GM19023 (cell line): ENCODE results near the gene ALG6.
"Not testable (repeated sequence)": the region's sequence is repeated elsewhere in the genome, so short reads cannot be mapped to it uniquely, and the experiment has no call there.

Source experiments
- ATAC-seq: cut with Tn5 transposase; IDR thresholded peaks from one replicate; pipeline ENCODE4 v1.9.1; 2021; ENCODE audit warnings: mild to moderate bottlenecking, moderate library complexity; ENCODE audit not compliant: unreplicated experiment

ALG6 gene

GRCh38 chr1:63411066-63411465 is 43.6 kb downstream of the ALG6 start:
- ATAC-seq, result no peak

- no peak for ATAC-seq
Observed at GRCh38 chr1:63413394-63413793, 46.0 kb downstream of the ALG6 start.

DNA sequence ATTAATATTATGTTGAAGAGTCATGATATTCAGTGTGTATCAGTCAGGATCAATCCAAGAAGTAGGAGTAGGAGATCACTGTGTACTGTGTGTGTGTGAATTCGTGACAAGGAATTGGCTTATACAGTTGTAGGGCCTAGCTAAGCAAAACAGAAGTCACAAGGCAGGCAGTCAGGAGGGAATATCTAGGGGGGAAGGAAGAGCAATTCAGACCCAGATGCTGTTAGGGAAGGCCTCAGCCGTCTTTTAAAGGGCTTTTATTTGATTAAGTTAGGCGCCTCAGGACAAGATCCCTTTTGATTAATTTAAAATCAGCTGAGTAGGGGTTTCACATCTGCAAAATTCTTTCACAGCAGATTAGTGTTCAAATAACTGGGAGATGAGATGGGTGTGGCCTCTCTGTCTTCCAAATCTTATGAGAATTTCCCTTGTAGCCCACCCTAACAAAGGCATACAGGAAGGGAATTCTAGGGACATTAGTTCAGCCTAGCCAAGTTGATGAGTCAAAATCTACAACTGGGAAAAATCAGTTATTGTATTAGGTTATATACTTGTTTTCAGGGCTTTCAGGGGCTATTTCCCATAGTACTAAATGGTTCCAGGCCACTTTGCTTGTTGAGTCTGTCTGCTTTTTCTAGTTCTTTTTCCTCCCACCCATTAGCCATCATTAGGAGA is 47.4 kb downstream of the ALG6 start:
- no peak for ATAC-seq

GRCh38 chr1:63418101-63418500 is 50.7 kb downstream of the ALG6 start:
- no peak for ATAC-seq

GRCh38 chr1:63420746-63421145 is 53.3 kb downstream of the ALG6 start:
- not testable (repeated sequence) for ATAC-seq

GRCh38 chr1:63423649-63424048 is 56.2 kb downstream of the ALG6 start:
- no peak for ATAC-seq

DNA sequence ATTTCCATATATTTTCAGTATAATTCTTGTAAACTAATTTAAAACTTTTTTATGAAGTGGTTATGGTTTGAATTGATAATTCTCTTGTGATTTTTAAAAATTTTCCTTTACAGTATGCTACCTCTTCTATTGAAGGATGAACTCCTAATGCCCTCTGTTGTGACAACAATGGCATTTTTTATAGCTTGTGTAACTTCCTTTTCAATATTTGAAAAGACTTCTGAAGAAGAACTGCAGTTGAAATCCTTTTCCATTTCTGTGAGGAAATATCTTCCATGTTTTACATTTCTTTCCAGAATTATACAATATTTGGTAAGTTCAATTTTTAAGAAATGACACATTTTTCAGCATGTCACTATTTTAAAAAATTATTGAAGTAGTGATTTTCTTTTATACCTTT is 61.4 kb downstream of the ALG6 start:
- no peak for ATAC-seq

DNA sequence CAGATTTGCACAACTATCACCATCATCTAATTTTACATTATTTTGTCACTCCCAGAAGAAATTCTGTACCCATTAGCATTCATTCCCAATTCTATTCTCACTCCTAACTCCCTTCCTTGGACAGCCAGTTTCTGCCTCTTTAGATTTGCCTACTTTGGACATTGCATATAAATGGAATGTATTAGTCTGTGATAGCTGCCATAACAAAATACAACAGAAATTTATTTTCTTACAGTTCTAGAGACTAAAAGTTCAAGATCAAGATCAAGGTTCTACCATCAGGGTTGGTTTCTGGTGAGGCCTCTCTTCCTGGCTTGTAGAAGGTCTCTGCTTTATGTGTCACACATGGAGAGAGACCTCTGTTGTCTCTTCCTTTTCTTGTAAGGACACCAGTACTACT is 61.9 kb downstream of the ALG6 start:
- ATAC-seq, result no peak

DNA sequence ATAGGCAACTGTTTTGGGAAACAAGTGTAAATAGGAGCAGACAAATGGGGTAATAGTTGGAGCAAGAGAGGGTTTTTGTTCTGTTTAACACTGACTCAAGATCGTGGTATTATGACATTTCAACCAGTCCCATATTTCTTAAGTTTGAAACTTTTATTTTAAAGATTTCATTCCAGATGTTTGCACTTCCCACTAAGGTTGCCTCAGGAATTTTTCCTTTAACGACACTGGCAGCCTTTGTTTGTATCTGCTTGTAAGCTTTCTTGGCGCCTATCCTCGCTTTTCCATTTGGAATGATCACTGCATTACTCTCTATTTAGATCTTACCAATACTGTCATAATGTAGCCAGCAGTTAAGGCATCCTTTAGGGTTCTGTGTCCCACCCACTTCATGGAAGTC is 67.7 kb downstream of the ALG6 start:
- no peak for ATAC-seq

GRCh38 chr1:63442141-63442475 is 74.7 kb downstream of the ALG6 start:
- ATAC-seq, result no peak

DNA sequence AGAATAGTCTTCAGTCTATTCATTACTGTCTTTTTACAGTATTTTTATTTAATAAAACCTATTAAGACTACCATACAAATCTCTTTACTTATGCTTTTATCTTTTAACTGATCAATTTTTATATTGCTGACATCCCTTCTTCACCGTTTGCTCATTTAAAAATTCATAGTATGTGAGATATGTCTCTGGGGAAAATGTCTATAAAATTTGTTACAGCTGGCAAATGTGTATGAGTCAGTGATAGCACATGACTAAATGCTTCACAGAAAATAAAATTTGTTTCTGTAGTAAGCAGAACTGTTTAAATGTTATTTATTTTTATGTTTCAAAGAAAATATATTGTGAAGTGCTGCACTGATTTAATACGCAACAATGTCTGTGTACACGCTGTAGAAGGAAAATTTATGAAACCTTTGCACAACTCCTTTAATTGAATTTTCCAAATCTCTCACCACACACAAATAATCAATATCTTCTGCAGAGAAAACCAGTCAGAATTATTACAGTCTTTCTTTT is 81.4 kb downstream of the ALG6 start:
- ATAC-seq, result no peak

- ATAC-seq, result no peak
Observed at GRCh38 chr1:63450416-63450815, 83.0 kb downstream of the ALG6 start.

- no peak for ATAC-seq
Observed at GRCh38 chr1:63453232-63453631, 85.8 kb downstream of the ALG6 start.

DNA sequence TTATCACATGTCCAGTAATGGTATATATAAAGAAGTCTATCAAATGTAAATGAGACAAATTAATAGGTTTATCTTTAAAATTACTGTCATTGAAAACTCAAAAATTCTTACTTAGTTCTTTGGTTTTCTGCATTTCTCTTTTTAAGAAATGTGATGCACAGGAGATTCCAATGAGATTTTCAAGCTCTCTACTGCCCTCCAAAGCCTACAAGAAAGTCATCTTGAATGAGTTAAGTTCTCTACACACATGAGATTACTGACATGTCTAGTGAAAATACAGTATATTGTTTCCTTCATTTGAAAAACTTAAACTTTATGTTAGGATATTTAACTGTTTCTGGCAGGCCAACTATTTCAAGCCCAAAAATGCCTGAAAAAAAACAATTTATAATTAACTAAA is 86.8 kb downstream of the ALG6 start:
- no peak for ATAC-seq

DNA sequence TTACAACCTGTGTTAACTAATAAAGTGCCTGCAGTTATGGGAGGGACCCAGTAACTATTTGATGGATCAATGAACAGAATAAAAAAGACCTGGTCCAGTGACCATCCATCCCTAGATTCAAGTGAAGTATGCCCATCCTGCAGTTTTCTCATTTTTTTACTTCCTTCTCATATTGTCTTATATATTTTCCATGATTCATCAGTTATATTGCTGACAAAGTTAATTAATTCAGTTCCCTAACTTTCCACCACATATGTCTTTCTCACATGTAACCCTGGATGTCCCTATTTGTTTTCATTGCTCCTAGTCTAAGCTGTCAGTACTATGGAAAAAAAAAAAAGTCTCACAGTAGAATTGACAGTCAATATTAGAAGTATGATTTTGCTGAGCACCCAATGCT is 91.3 kb downstream of the ALG6 start:
- ATAC-seq, result no peak

DNA sequence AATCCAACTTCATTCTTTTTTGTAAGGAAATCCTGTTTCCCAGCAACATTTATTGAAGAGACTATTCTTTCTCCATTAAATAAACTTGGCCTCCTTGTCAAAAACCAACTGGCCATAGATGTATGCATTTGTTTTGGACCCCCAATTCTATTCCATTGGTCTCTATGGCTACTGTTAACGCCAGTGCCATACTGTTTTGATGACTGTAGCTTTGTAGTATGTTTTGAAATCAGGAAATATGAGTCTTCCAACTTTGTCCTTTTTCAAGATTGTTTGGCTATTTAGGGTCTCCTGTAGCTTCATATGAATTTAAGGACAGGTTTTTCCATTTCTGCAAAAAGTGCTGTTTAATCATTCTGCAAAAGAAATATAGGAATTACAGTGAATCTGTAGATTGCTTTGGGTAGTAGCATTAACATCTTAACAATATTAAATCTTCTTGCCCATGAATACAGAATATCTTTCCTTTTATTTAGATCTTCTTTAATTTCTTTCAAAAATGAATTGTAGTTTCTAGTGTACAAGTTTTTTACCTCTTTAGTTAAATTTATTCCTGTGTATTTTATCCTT is 94.3 kb downstream of the ALG6 start:
- no peak for ATAC-seq

DNA sequence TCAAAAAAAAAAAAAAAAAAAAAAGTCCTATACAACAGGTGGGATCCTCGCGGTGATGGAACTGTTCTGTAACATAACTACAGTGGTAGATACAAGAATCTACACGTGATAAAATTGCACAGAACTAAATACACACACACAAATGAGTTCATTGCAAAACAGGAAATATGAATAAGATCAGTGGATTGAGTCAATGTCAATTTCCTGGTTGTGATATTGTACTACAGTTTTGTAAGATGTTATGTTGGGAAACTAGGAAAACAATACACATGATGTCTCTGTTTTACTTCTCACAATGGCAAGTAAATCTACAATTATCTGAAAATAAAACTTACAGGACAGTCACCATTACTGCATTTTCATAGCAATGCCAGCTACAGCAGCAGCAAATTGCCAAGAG is 95.8 kb downstream of the ALG6 start:
- ATAC-seq, result no peak

DNA sequence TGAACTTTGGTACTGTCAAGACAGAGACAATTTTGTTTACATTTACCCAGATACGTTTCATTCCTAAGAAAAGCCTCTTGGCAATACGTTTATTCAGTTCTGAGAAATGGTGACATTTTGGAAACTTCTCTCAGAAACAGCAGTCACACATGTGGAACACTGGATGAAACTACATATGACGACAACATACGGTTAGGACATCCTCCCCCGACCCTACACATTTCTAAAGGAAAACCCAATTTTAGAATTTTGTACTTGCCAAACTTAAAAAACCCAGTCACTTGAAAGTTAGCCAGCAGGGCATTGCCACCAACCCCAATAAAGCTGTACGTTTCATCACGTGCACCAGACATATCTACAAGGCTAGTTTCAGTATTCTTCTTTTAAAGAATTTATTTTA is 98.8 kb downstream of the ALG6 start:
- no peak for ATAC-seq

DNA sequence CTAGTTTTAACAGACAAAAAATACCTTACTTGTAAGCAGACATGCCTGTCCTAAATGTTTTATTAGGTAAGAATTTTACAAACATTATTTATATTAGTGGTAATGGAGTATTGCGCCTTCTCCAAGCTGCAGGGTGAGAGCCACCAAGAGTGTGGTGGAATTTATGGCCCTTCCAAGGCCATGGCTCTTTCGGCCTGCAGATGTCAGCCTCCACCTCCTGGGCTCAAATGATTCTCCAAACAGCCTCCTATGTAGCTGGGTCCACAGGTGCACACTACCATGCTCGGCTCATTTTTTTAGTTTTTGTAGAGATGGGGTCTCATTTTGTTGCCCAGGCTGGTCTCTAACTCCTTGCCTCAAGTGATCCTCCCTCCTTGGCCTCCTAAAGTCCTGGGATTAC is 99.3 kb downstream of the ALG6 start:
- no peak for ATAC-seq

- ATAC-seq, result not testable (repeated sequence)
Observed at GRCh38 chr1:63468683-63469082, 101.3 kb downstream of the ALG6 start.

- ATAC-seq, result no peak
Observed at GRCh38 chr1:63475761-63476160, 108.3 kb downstream of the ALG6 start.

- ATAC-seq, result no peak
Observed at GRCh38 chr1:63480057-63480456, 112.6 kb downstream of the ALG6 start.

- no peak for ATAC-seq
Observed at GRCh38 chr1:63486629-63487028, 119.2 kb downstream of the ALG6 start.
